Heart left ventricle (tissue), 13 donors: ENCODE results near the gene MT1M.

ENCODE experiments used
- POLR2A ChIP-seq, 2 donors: fragments of 450-650 bp; IDR thresholded peaks; one replicate each; pipeline ENCODE4 v1.6.1; 2017; ENCODE audit warnings: antibody characterized with exemption in 2 of 2, mild to moderate bottlenecking in 2 of 2, moderate library complexity in 2 of 2
- TF ChIP-seq, protein P1 (sequence below), 12 donors: fragments of 200-600 bp; sonication (generic) in 4 of 12; IDR thresholded peaks; one replicate each; pipeline versions ENCODE4 v1.5.0 to v1.8.0; 2018 to 2022; ENCODE audit warnings: antibody characterized with exemption in 12 of 12, mild to moderate bottlenecking in 5 of 12
- donor health status: ischemic (EF 13 %, LVEDD 7.1; RV severe dilation, severe dysfunction).
- donor health status: DM: no; HTN: yes; CAD: no.
- donor health status: DM: no; HTN: no; CAD: no.
- donor health status: ischemic (EF 25% LVEDD 6.9; RV normal size, moderate dysfunction).
- donor health status: ischemic (EF 25% LVEDD 5.7; RV mildly dilated, moderate dysfunction).
- donor health status: ischemic (EF 35%, LVEDD 5.7; RV mildly dilated, moderate dysfunction).
- donor health status: nonischemic (EF 11% LVEDD 7.7; RV severe dilation, severe dysfunction).
- donor health status: DM: yes; HTN: yes; CAD: no.
- donor health status: PGD.
- donor health status: ischemic (EF 29% LVEDD 5.4; RV normal size, mild dysfunction).
- donor health status: nonischemic (EF 23%, LVEDD 6.1; RV moderate dilation, normal function).

- TF ChIP-seq POLR2A (IDR thresholded peaks at IDR 0.05), result no peak
- TF ChIP-seq, protein P1, sequence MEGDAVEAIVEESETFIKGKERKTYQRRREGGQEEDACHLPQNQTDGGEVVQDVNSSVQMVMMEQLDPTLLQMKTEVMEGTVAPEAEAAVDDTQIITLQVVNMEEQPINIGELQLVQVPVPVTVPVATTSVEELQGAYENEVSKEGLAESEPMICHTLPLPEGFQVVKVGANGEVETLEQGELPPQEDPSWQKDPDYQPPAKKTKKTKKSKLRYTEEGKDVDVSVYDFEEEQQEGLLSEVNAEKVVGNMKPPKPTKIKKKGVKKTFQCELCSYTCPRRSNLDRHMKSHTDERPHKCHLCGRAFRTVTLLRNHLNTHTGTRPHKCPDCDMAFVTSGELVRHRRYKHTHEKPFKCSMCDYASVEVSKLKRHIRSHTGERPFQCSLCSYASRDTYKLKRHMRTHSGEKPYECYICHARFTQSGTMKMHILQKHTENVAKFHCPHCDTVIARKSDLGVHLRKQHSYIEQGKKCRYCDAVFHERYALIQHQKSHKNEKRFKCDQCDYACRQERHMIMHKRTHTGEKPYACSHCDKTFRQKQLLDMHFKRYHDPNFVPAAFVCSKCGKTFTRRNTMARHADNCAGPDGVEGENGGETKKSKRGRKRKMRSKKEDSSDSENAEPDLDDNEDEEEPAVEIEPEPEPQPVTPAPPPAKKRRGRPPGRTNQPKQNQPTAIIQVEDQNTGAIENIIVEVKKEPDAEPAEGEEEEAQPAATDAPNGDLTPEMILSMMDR (IDR thresholded peaks at IDR 0.05), result no peak
These were observed 16.8 kb downstream of the MT1M start for GRCh38 chr16:56649271-56649670.
